Rectal smooth muscle tissue (tissue), 1 donor: Measurements from ENCODE around the gene ZNF813.
A peak's percentile ranks its signal among the peaks of the same experiment; 100 is the strongest.
"Not testable (repeated sequence)": the region's sequence is repeated elsewhere in the genome, so short reads cannot be mapped to it uniquely, and the experiment has no call there.

Experiments
- H3K27ac ChIP-seq: one replicate; pipeline ENCODE4 v1.7.0; 2013; ENCODE audit warnings: low read depth, low read length, inconsistent platforms
- H3K27me3 ChIP-seq: one replicate; pipeline ENCODE4 v1.7.0; 2013; ENCODE audit warnings: low read length; ENCODE audit not compliant: control insufficient read depth, insufficient read depth
- H3K36me3 ChIP-seq: one replicate; pipeline ENCODE4 v1.7.0; 2013; ENCODE audit warnings: low read length; ENCODE audit not compliant: control insufficient read depth, insufficient read depth
- H3K4me1 ChIP-seq: one replicate; pipeline ENCODE4 v1.7.0; 2013; ENCODE audit warnings: low read length; ENCODE audit not compliant: control insufficient read depth, insufficient read depth
- H3K4me3 ChIP-seq: one replicate; pipeline ENCODE4 v1.7.0; 2013; ENCODE audit warnings: low read length
- H3K9ac ChIP-seq: one replicate; pipeline ENCODE4 v1.7.0; 2013; ENCODE audit warnings: low read length

The ZNF813 gene

GRCh38 chr19:53515047-53515446 is 47.5 kb downstream of the ZNF813 start:
- not testable (repeated sequence) for H3K27ac ChIP-seq, H3K27me3 ChIP-seq, H3K4me1 ChIP-seq, H3K4me3 ChIP-seq, H3K9ac ChIP-seq, H3K36me3 ChIP-seq

- Histone ChIP-seq H3K4me3 (no peak overlapping the region), H3K27ac (no peak overlapping the region), H3K36me3 (no peaks in the 10 kb centered on the region), H3K9ac (no peak overlapping the region), H3K27me3 (no peaks in the 10 kb centered on the region), H3K4me1 (peaks cover 6% of the 10 kb centered on the region)
Measured at GRCh38 chr19:53517114-53517741, 49.7 kb downstream of the ZNF813 start.

GRCh38 chr19:53518121-53518520 is 50.6 kb downstream of the ZNF813 start:
- no peak overlapping the region for H3K27ac ChIP-seq
- no peak overlapping the region for H3K4me3 ChIP-seq
- peaks cover 6% of the 10 kb centered on the region for H3K4me1 ChIP-seq

GRCh38 chr19:53518716-53519115 is 51.2 kb downstream of the ZNF813 start:
- Histone ChIP-seq H3K4me1 (peaks cover 6% of the 10 kb centered on the region), H3K27me3 (no peaks in the 10 kb centered on the region), H3K36me3 (no peaks in the 10 kb centered on the region), H3K27ac (no peak overlapping the region), H3K9ac (no peak overlapping the region), H3K4me3 (no peak overlapping the region)

More at GRCh38 chr19:53518121-53518520, 50.6 kb downstream of the ZNF813 start:
- Histone ChIP-seq H3K9ac (no peak overlapping the region), H3K27me3 (no peaks in the 10 kb centered on the region), H3K36me3 (no peaks in the 10 kb centered on the region)

- Histone ChIP-seq H3K4me1 (peaks cover 6% of the 10 kb centered on the region), H3K36me3 (no peaks in the 10 kb centered on the region), H3K4me3 (no peak overlapping the region), H3K27me3 (no peaks in the 10 kb centered on the region), H3K27ac (no peak overlapping the region), H3K9ac (no peak overlapping the region)
Measured at GRCh38 chr19:53519446-53519845, 51.9 kb downstream of the ZNF813 start.

- Histone ChIP-seq H3K36me3 (no peaks in the 10 kb centered on the region), H3K9ac (no peak overlapping the region), H3K27me3 (no peaks in the 10 kb centered on the region), H3K4me1 (peaks cover 6% of the 10 kb centered on the region), H3K4me3 (peak overlapping the region; percentile 68), H3K27ac (peak overlapping the region; percentile 92)
Measured at GRCh38 chr19:53520163-53520546, 52.6 kb downstream of the ZNF813 start.

DNA sequence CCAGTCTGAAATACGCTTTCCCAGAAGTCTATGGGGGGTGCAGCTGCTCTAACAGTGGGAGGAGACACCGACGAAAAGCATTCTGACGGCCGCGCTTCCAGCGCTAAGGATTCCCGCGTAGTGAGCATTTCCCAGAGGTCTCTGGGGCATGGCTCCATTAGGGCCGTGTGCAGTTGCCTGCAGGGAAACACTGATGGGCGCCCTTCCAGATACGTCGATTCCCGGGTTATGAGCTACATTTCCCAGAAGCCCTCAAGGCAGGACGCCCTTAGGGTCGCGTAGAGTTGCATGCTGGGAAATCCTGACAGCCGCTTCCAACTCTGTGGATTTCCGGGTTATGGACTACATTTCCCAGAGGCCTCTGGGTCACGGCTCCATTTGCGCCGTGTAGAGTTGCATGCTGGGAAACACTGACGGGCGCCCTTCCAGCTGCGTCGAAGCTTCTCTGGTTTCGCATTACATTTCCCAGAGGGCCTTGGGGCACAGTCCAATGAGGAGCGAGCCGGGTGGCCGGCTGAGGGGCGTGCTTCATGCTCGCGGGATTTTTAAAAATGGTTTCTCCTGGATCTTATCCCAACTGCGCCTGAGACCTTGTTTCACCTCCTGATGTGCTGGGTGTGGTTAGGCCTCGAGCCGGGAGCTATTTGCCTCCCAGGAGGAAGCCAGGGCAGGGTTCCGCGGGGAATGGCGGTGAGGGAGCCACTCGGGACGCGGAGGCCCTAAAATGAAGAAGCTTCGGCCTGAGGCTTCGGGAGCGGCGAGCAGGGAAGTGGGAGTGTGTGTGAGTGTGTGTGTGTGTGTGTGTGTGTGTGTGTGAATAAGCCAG is 53.2 kb downstream of the ZNF813 start:
- Histone ChIP-seq H3K27ac (peak overlapping the region; percentile 92), H3K36me3 (no peaks in the 10 kb centered on the region), H3K4me3 (peak overlapping the region; percentile 85), H3K27me3 (no peaks in the 10 kb centered on the region), H3K4me1 (peaks cover 6% of the 10 kb centered on the region), H3K9ac (no peak overlapping the region)

GRCh38 chr19:53521373-53522202 is 54.1 kb downstream of the ZNF813 start:
- Histone ChIP-seq H3K4me3 (peak overlapping the region; percentile 85), H3K27me3 (no peaks in the 10 kb centered on the region), H3K4me1 (peaks cover 6% of the 10 kb centered on the region), H3K27ac (no peak overlapping the region), H3K36me3 (no peaks in the 10 kb centered on the region), H3K9ac (no peak overlapping the region)

DNA sequence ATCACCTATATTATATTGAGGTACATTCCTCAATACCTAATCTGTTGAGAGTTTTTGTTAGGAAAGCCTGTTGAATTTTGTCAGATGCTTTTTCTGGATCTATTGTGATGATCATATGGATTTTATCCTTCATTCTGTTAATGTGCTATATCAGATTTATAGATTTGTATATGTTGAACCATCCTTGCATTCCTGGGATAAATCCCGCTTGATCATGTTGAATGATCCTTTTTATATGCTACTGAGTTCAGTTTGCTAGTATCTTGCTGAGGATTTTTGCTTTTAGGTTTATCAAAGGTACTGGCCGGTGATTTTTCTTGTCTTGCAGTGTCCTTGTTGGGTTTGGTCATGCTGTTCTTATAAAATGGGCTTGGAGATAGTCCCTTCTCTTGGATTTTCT is 58.4 kb downstream of the ZNF813 start:
- H3K36me3 ChIP-seq: no peaks in the 10 kb centered on the region
- H3K27ac ChIP-seq: no peak overlapping the region
- no peak overlapping the region for H3K4me3 ChIP-seq
- H3K4me1 ChIP-seq: peaks cover 3% of the 10 kb centered on the region
- no peaks in the 10 kb centered on the region for H3K27me3 ChIP-seq
- no peak overlapping the region for H3K9ac ChIP-seq

- Histone ChIP-seq H3K4me3 (no peak overlapping the region), H3K27ac (no peak overlapping the region), H3K36me3 (no peaks in the 10 kb centered on the region), H3K27me3 (no peaks in the 10 kb centered on the region), H3K4me1 (no peaks in the 10 kb centered on the region), H3K9ac (no peak overlapping the region)
Measured at GRCh38 chr19:53530622-53531021, 63.1 kb downstream of the ZNF813 start.

GRCh38 chr19:53531457-53531856 is 63.9 kb downstream of the ZNF813 start:
- Histone ChIP-seq H3K4me3 (no peak overlapping the region), H3K27ac (no peak overlapping the region), H3K36me3 (no peaks in the 10 kb centered on the region), H3K4me1 (no peaks in the 10 kb centered on the region), H3K27me3 (no peaks in the 10 kb centered on the region), H3K9ac (no peak overlapping the region)

DNA sequence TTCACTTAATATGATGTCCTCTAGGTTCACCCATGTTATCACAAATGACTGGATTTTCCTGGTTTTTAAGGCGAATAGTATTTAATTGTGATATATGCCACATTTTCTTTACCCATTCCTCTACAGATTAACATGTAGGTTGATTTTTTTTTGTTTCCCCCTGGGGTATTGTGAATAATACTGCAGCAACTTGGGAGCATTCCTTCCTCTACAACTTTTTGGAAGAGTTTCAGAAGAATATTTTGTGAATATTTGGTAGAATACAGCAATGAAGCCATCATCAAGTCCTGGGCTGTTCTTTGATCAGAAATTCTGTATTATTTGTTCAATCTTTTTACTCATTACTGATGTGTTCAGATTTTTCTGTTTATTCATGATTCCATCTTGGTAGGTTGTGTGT is 64.8 kb downstream of the ZNF813 start:
- Histone ChIP-seq H3K27ac (no peak overlapping the region), H3K36me3 (no peaks in the 10 kb centered on the region), H3K4me1 (no peaks in the 10 kb centered on the region), H3K9ac (no peak overlapping the region), H3K4me3 (no peak overlapping the region), H3K27me3 (no peaks in the 10 kb centered on the region)
